ENCODE measurements around the gene PLSCR1.
"Not testable (repeated sequence)": the region's sequence is repeated elsewhere in the genome, so short reads cannot be mapped to it uniquely, and the experiment has no call there.

The PLSCR1 gene

DNA sequence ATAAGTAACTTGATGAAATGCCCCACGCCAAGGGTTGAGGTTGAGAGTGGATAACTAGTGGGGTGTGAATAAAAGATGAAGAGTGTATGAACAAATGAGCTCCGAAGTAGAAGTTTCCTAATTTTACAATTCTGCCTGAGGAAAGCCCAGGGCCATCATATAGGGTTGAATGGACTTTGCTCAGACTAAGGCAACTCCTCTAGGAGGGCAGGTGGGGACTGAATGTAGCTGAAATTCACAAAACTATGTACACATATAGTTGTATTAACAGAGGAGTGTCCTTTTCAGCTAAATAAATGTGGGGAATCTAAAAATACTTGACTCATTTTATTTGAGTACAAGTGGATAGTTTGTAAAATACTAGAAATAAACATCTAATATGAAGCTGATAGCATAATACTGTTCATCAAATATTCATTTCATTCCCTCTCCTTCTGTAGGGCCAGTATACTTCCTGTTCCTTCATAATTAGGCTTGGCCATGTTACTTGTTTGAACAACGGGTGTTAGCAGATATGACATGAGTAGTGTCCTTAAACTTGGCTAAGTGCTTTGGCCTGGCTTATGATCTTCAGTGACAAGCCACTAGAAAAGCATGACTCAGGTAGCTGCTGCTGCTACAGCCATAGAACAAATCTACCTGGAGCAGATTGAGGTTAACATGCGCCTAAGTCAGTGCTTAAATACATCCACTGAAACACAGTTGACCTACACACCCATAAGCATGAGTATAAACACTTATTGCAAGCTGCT is 26.5 kb downstream of the PLSCR1 start:
- H3K36me3 ChIP-seq (ENCODE audit: insufficient read depth, low read length), result 0 out of 2 replicates have a peak, but pooled peaks cover 2% of the 10 kb centered on the region
- H3K9ac ChIP-seq (ENCODE audit: low read depth, low read length), result no peak overlapping the region
- peaks cover 13% of the 10 kb centered on the region for H3K4me1 ChIP-seq (ENCODE audit: insufficient read depth, low read length)
- no peaks in the 10 kb centered on the region for H3K9me3 ChIP-seq (ENCODE audit: control insufficient read depth, insufficient read depth, low read length)

DNA sequence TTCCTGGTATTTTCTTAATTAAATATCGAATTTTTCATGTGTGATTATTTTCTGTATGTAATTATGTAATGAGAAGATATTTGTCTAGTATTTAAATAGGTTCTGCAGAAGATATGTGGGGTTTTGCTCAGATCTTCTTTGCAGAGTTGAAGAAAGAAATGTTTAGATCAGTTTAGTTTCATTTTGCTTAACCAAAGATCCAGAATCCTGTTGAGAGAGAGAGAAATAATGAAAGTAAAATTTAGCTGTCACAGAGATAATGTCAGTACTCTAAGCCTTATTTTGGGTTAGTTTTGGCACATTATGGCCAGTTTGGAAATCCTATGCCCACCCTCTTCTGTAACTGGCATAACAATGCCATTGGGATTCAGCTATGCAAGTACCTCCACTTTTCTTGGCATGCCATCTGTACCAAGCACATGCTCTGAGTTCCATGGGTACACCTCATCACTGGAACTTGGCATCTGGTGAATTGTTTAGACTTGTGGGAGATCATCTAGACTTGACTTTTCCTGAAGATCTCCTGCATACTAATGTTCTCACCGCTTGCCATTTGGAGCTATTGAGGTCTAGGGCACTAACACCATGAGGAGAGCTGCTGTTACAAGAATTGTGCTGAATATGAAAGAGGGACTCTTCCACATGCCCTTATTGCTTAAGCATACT is 30.9 kb downstream of the PLSCR1 start:
- Histone ChIP-seq H3K36me3 (ENCODE audit: insufficient read depth, low read length) (0 out of 2 replicates have a peak, but pooled peaks cover 2% of the 10 kb centered on the region), H3K9ac (ENCODE audit: low read depth, low read length) (no peak overlapping the region), H3K9me3 (ENCODE audit: control insufficient read depth, insufficient read depth, low read length) (no peaks in the 10 kb centered on the region), H3K4me1 (ENCODE audit: insufficient read depth, low read length) (no peaks in the 10 kb centered on the region; the same call in 1 of the 2 replicates)

- H3K4me1 ChIP-seq (ENCODE audit: insufficient read depth, low read length), result peaks cover 13% of the 10 kb centered on the region
- no peak overlapping the region for H3K9ac ChIP-seq (ENCODE audit: low read depth, low read length)
- no peaks in the 10 kb centered on the region for H3K9me3 ChIP-seq (ENCODE audit: control insufficient read depth, insufficient read depth, low read length)
- H3K36me3 ChIP-seq (ENCODE audit: insufficient read depth, low read length), result 0 out of 2 replicates have a peak, but pooled peaks cover 2% of the 10 kb centered on the region
Observed at GRCh38 chr3:146511402-146512134, 32.8 kb downstream of the PLSCR1 start.

GRCh38 chr3:146507331-146508120 is 36.9 kb downstream of the PLSCR1 start:
- Histone ChIP-seq H3K36me3 (ENCODE audit: insufficient read depth, low read length) (no peaks in the 10 kb centered on the region), H3K9me3 (ENCODE audit: control insufficient read depth, insufficient read depth, low read length) (no peaks in the 10 kb centered on the region), H3K9ac (ENCODE audit: low read depth, low read length) (no peak overlapping the region), H3K4me1 (ENCODE audit: insufficient read depth, low read length) (peaks cover 39% of the 10 kb centered on the region)

- Histone ChIP-seq H3K9ac (ENCODE audit: low read depth, low read length) (no peak overlapping the region; the same call in 1 of the 2 replicates), H3K36me3 (ENCODE audit: insufficient read depth, low read length) (no peaks in the 10 kb centered on the region), H3K4me1 (ENCODE audit: insufficient read depth, low read length) (peaks cover 39% of the 10 kb centered on the region), H3K9me3 (ENCODE audit: control insufficient read depth, insufficient read depth, low read length) (no peaks in the 10 kb centered on the region)
Observed at GRCh38 chr3:146505516-146505915, 38.9 kb downstream of the PLSCR1 start.

DNA sequence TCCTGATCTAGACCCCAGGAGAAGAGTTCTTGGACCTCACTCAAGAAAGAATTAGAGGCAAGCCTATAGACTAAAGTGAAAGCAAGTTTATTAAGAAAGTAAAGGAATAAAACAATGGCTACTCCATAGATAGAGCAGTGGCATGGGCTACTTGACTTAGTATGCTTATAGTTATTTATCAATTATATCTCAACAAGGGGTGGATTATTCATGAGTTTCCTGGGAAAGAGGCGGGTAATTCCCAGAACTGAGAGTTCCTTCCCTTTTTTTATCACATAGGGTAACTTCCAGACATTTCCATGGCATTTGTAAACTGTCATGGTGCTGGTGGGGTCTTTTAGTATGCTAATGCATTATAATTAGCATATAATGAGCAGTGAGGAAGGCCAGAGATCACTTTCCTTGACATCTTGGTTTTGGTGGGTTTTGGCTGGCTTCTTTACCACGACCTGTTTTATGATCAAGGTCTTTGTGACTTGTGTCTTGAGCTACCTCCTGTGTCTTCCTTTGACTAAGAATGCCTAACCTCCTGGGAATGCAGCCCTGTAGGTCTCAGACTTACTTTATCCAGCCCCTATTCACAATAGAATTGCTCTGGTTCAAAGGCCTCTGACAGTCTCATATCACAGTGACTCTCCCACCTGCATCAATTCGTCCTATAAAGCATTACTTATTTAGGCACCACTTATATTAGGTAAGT is 39.8 kb downstream of the PLSCR1 start:
- H3K4me1 ChIP-seq (ENCODE audit: insufficient read depth, low read length), result peaks cover 39% of the 10 kb centered on the region
- no peaks in the 10 kb centered on the region for H3K9me3 ChIP-seq (ENCODE audit: control insufficient read depth, insufficient read depth, low read length)
- no peaks in the 10 kb centered on the region for H3K36me3 ChIP-seq (ENCODE audit: insufficient read depth, low read length)
- no peak overlapping the region for H3K9ac ChIP-seq (ENCODE audit: low read depth, low read length)

- H3K4me1 ChIP-seq (ENCODE audit: insufficient read depth, low read length), result peaks cover 39% of the 10 kb centered on the region
- H3K9me3 ChIP-seq (ENCODE audit: control insufficient read depth, insufficient read depth, low read length), result no peaks in the 10 kb centered on the region
- no peak overlapping the region for H3K9ac ChIP-seq (ENCODE audit: low read depth, low read length)
Observed at GRCh38 chr3:146503461-146504202, 40.8 kb downstream of the PLSCR1 start.

DNA sequence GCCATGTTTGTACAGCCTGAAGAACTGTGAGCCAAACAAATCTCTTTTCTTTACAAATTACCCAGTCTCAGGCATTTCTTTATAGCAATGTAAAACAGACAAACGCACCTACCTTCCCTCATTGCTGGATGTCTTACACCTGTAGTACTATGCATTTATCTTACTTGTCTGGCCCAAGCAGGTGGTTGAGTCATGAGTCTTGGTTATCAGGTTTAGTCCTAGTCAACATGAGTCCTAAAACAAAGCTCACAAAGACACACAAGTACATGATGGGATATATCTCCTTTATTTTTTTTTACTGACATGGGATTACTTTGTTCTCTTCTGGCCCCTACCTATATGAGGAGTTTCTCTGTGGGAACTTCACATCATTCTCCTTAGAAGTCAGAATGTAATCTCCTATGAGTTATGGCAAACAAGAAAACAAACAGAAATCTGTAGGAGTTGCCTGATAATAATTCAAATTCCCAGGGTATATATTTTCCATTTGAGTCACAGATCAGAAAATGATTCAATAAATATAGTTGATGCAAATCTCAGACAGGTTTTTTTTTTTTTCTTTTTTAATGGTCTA is 41.4 kb downstream of the PLSCR1 start:
- Histone ChIP-seq H3K36me3 (ENCODE audit: insufficient read depth, low read length) (no peaks in the 10 kb centered on the region), H3K9me3 (ENCODE audit: control insufficient read depth, insufficient read depth, low read length) (no peaks in the 10 kb centered on the region), H3K4me1 (ENCODE audit: insufficient read depth, low read length) (peaks cover 39% of the 10 kb centered on the region), H3K9ac (ENCODE audit: low read depth, low read length) (no peak overlapping the region)

More at GRCh38 chr3:146503461-146504202, 40.8 kb downstream of the PLSCR1 start:
- no peaks in the 10 kb centered on the region for H3K36me3 ChIP-seq (ENCODE audit: insufficient read depth, low read length)

DNA sequence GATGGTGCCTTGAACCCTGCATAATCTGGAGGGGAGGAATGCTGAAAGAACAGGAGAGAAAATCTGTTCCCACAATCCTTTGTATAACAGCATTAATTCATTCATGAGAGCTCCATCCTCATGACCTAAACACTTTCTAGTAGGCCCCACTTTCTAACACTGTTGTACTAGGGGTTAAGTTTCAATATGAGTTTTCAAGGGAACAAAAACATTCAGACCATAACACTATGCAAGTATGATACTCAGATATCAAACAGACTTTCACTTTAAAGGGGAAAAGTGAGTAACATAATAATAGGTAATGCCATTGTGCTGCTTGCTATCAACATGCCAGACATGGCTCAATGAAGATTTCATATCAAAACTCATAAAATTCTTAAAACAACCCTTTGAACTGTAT is 42.7 kb downstream of the PLSCR1 start:
- no peak overlapping the region for H3K9ac ChIP-seq (ENCODE audit: low read depth, low read length)

DNA sequence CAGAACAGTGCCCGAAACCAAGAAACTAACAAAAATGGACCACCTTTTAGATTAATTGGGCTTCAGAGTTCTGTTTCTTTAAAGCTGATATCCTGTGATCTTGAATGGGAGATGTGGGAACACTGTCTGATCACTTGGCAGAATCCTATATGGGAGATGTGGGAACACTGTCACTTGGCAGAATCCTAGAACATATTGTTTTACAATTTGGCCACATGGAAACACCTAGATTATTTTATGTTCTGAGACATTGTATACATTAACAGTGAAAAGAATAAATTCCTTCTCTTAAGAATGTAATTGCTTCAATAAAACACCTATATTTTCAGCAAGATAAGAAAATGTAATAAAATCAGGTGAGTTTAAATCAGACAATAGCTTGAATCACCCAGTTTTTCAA is 44.7 kb downstream of the PLSCR1 start:
- H3K9me3 ChIP-seq (ENCODE audit: control insufficient read depth, insufficient read depth, low read length), result no peaks in the 10 kb centered on the region
- peaks cover 11% of the 10 kb centered on the region for H3K4me1 ChIP-seq (ENCODE audit: insufficient read depth, low read length)
- no peak overlapping the region for H3K9ac ChIP-seq (ENCODE audit: low read depth, low read length)
- H3K36me3 ChIP-seq (ENCODE audit: insufficient read depth, low read length), result no peaks in the 10 kb centered on the region

More for the DNA sequence above, 42.7 kb downstream of the PLSCR1 start:
- Histone ChIP-seq H3K36me3 (ENCODE audit: insufficient read depth, low read length) (no peaks in the 10 kb centered on the region), H3K9me3 (ENCODE audit: control insufficient read depth, insufficient read depth, low read length) (no peaks in the 10 kb centered on the region), H3K4me1 (ENCODE audit: insufficient read depth, low read length) (peaks cover 28% of the 10 kb centered on the region)

DNA sequence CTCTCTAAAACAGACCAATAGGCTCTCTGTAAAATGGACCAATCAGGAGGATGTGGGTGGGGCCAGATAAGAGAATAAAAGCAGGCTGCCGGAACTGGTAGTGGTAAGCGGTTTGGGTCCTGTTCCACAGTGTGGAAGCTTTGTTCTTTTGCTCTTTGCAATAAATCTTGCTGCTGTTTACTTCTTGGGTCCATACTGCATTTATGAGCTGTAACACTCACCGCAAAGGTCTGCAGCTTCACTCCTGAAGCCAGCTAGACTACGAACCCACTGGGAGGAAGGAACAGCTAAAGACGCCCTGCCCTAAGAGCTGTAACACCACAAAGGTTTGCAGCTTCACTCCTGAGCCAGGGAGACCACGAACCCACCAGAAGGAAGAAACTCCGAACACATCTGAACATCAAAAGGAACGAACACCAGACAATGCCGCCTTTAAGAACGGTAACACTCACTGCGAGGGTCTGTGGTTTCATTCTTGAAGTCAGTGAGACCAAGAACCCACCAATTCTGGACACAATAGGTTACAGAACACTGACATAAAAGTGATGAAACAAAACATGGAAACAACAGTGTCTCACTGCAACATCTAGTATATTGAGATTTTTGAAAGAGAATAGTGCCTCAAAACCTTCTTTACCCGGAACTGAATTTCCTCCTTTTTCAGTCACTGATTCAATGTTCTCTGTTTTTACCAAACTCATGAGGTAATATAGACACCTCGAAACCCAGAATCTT is 46.2 kb downstream of the PLSCR1 start:
- H3K9ac ChIP-seq (ENCODE audit: low read depth, low read length), result no peak overlapping the region
- 0 out of 2 replicates have a peak, but pooled peaks cover under 1% of the 10 kb centered on the region for H3K4me1 ChIP-seq (ENCODE audit: insufficient read depth, low read length)
- no peaks in the 10 kb centered on the region for H3K36me3 ChIP-seq (ENCODE audit: insufficient read depth, low read length)
- no peaks in the 10 kb centered on the region for H3K9me3 ChIP-seq (ENCODE audit: control insufficient read depth, insufficient read depth, low read length)

DNA sequence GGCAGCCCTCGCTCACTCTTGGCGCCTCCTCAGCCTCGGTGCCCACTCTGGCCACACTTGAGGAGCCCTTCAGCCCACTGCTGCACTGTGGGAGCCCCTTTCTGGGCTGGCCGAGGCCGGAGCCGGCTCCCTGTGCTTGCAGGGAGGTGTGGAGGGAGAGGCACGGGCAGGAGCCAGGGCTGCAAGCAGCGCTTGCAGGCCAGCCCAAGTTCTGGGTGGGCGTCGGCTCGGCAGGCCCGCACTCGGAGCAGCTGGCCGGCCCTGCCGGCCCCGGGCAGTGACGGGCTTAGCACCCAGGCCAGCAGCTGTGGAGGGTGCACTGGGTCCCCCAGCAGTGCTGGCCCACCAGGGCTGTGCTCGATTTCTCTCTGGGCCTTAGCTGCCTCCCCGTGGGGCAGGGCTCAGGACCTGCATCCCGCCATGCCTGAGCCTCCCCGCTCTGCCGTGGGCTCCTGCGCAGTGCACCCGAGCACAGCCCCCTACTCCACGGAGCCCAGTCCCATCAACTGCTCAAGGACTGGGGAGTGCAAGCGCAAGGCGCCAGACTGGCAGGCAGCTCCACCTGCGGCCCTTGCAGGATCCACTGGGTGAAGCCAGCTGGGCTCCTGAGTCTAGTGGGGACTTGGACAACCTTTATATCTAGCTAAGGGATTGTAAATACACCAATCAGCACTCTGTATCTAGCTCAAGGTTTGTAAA is 47.1 kb downstream of the PLSCR1 start:
- H3K9ac ChIP-seq (ENCODE audit: low read depth, low read length); H3K9me3 ChIP-seq (ENCODE audit: control insufficient read depth, insufficient read depth, low read length); H3K36me3 ChIP-seq (ENCODE audit: insufficient read depth, low read length); H3K4me1 ChIP-seq (ENCODE audit: insufficient read depth, low read length): not testable (repeated sequence)

Measured in ES-I3 (cell line).